AG09319 (cell line): ENCODE results near the gene RANBP3L.
A peak's percentile ranks its signal among the peaks of the same experiment; 100 is the strongest.
"Not testable (repeated sequence)": the region's sequence is repeated elsewhere in the genome, so short reads cannot be mapped to it uniquely, and the experiment has no call there.

Source experiments
- DNase-seq: peaks from one replicate; pipeline ENCODE4 v3.0.0-alpha.2; 2010; ENCODE audit warnings: low read depth; ENCODE audit errors: extremely low read depth
- TF ChIP-seq, protein P1 (sequence below): IDR thresholded peaks from 2 replicates; pipeline ENCODE4 v1.5.1; 2011; ENCODE audit warnings: low read depth, mild to moderate bottlenecking, inconsistent platforms, low read length, moderate library complexity

RANBP3L gene, protein sequence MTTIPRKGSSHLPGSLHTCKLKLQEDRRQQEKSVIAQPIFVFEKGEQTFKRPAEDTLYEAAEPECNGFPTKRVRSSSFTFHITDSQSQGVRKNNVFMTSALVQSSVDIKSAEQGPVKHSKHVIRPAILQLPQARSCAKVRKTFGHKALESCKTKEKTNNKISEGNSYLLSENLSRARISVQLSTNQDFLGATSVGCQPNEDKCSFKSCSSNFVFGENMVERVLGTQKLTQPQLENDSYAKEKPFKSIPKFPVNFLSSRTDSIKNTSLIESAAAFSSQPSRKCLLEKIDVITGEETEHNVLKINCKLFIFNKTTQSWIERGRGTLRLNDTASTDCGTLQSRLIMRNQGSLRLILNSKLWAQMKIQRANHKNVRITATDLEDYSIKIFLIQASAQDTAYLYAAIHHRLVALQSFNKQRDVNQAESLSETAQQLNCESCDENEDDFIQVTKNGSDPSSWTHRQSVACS

GRCh38 chr5:36301858-36302603, at the start of gene RANBP3L:
Gene RANBP3L (minus strand): TSS chr5:36301902. CDS start chr5:36301416, 486 bp downstream.
- TF ChIP-seq, protein P1, sequence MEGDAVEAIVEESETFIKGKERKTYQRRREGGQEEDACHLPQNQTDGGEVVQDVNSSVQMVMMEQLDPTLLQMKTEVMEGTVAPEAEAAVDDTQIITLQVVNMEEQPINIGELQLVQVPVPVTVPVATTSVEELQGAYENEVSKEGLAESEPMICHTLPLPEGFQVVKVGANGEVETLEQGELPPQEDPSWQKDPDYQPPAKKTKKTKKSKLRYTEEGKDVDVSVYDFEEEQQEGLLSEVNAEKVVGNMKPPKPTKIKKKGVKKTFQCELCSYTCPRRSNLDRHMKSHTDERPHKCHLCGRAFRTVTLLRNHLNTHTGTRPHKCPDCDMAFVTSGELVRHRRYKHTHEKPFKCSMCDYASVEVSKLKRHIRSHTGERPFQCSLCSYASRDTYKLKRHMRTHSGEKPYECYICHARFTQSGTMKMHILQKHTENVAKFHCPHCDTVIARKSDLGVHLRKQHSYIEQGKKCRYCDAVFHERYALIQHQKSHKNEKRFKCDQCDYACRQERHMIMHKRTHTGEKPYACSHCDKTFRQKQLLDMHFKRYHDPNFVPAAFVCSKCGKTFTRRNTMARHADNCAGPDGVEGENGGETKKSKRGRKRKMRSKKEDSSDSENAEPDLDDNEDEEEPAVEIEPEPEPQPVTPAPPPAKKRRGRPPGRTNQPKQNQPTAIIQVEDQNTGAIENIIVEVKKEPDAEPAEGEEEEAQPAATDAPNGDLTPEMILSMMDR, result no peak
- peak; percentile 23 for DNase-seq

GRCh38 chr5:36346896-36347690, 45.4 kb upstream of the RANBP3L start:
- TF ChIP-seq, protein P1, result no peak
- no peak for DNase-seq

GRCh38 chr5:36344899-36345298, 43.2 kb upstream of the RANBP3L start:
- TF ChIP-seq, protein P1, result no peak
- no peak for DNase-seq

DNA sequence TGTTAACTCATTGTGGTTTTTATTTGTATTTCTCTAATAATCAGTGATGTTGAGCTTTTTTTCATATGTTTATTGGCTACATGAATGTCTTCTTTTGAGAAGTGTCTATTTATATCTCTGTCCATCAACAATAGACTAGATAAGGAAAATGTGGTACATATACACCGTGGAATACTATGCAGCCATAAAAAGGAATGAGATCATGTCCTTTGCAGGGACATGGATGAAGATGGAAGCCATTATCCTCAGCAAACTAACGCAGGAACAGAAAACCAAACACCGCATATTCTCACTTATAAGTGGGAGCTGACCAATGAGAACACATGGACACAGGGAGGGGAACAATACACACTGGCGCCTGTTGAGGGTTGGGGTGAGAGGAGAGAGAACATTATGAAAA, 40.0 kb upstream of the RANBP3L start:
- not testable (repeated sequence) for DNase-seq

DNA sequence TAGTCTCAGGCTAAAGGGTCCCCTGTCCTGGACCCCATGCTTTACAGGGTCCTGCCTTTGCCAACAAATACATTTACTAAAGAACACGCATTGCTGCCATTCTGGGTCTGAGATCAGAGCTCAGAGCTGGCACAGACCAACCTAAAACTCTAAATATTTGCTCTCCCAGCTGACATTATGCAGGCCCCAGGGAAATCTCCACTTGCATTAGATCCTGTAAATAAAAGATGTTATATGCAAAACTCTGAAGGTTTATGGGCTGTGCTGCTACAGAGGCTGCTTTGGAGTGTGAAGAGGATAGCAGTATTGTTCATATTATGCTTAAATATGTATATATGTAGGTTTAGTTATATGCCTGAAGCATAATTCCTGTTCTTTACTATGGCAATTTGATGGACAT, 35.9 kb upstream of the RANBP3L start:
- TF ChIP-seq, protein P1, result no peak
- DNase-seq, result no peak

DNA sequence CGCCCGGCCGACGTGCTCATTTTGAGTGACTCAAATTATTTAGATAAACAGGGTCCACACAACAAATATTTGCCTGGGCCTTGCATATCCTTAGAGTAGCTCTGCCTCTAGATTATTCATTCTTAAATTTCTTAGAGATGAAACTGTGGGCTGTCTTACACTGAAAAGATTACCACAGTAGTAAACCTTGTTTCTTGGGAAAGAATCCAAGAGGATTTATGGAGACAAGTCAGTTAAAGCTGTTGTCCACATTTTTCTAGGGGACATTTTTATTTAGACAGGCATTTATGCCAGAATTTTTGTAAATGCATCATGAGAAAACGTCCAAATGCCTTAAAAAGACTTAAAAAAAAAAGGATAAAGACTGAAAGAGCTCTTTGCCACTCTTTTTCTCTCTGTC, 32.6 kb upstream of the RANBP3L start:
- TF ChIP-seq, protein P1, result no peak
- DNase-seq, result no peak

- DNase-seq, result not testable (repeated sequence)
These were observed 31.0 kb upstream of the RANBP3L start for GRCh38 chr5:36332720-36333119.

GRCh38 chr5:36325196-36325595, 23.5 kb upstream of the RANBP3L start:
- TF ChIP-seq, protein P1, result no peak
- no peak for DNase-seq
